OCI-LY3 (cell line): ENCODE results near the gene C6.
"Not testable (repeated sequence)": the region's sequence is repeated elsewhere in the genome, so short reads cannot be mapped to it uniquely, and the experiment has no call there.

Source experiments
- H2AFZ ChIP-seq: fragments of 200-600, 300-600 bp; shearing (Covaris generic); 2 replicates; pipeline ENCODE4 v1.6.0; 2014; ENCODE audit warnings: antibody characterized with exemption, low read depth, low read length
- H3K27ac ChIP-seq: fragments of 200-600, 300-600 bp; sonication (generic); 2 replicates; pipeline ENCODE4 v1.5.1; 2014; ENCODE audit warnings: mild to moderate bottlenecking, low read length, moderate library complexity, mixed read lengths
- H3K27me3 ChIP-seq: fragments of 200-600, 300-600 bp; sonication (generic); 2 replicates; pipeline ENCODE4 v1.6.1; 2014; ENCODE audit warnings: low read depth, low read length, mixed read lengths
- H3K36me3 ChIP-seq: fragments of 200-600, 300-600 bp; sonication (generic); replicated peaks from 2 replicates; pipeline ENCODE3; 2014; ENCODE audit warnings: low read depth, low read length, mixed read lengths
- H3K4me1 ChIP-seq: fragments of 300-600, 200-600 bp; sonication (generic); 2 replicates; pipeline ENCODE4 v1.6.1; 2014; ENCODE audit warnings: low read length, mixed read lengths
- H3K4me2 ChIP-seq: fragments of 200-600, 300-600 bp; sonication (generic); 2 replicates; pipeline ENCODE4 v1.6.1; 2014; ENCODE audit warnings: low read length, mixed read lengths
- H3K4me3 ChIP-seq: fragments of 300-600, 200-600 bp; sonication (generic); 2 replicates; pipeline ENCODE4 v1.5.1; 2014; ENCODE audit warnings: antibody characterized with exemption, mild to moderate bottlenecking, low read length, moderate library complexity
- H3K79me2 ChIP-seq: fragments of 300-600, 200-600 bp; shearing (Covaris generic); 2 replicates; pipeline ENCODE4 v1.6.1; 2014; ENCODE audit warnings: mild to moderate bottlenecking, low read length, mixed read lengths
- H3K9ac ChIP-seq: fragments of 300-600, 200-600 bp; shearing (Covaris generic); 2 replicates; pipeline ENCODE4 v1.6.0; 2014; ENCODE audit warnings: mild to moderate bottlenecking, low read length, moderate library complexity
- H3K9me3 ChIP-seq: fragments of 200-600, 300-600 bp; shearing (Covaris generic); 2 replicates; pipeline ENCODE4 v1.6.1; 2014; ENCODE audit warnings: low read length, mixed read lengths; ENCODE audit not compliant: insufficient read depth
- H4K20me1 ChIP-seq: fragments of 200-600, 300-600 bp; sonication (generic); 2 replicates; pipeline ENCODE4 v1.6.1; 2016; ENCODE audit warnings: low read length, mixed read lengths; ENCODE audit not compliant: insufficient read depth
- EZH2phosphoT487 ChIP-seq: fragments of 200-600 bp; shearing (Covaris generic); IDR thresholded peaks from 2 replicates; pipeline ENCODE4 v1.6.1; 2018; ENCODE audit warnings: antibody characterized with exemption, mixed run types, low read depth
- TF ChIP-seq, protein P1 (sequence below): fragments of 200-600, 300-600 bp; sonication (generic); IDR thresholded peaks from 2 replicates; pipeline ENCODE4 v1.5.1; 2014; ENCODE audit warnings: antibody characterized with exemption, low read length, low read depth

Gene C6

GRCh38 chr5:41212935-41213334 is 397 bp downstream of the C6 start:
- H2AFZ ChIP-seq = no peak overlapping the region
- TF ChIP-seq EZH2phosphoT487 = no peak
- TF ChIP-seq, protein P1, sequence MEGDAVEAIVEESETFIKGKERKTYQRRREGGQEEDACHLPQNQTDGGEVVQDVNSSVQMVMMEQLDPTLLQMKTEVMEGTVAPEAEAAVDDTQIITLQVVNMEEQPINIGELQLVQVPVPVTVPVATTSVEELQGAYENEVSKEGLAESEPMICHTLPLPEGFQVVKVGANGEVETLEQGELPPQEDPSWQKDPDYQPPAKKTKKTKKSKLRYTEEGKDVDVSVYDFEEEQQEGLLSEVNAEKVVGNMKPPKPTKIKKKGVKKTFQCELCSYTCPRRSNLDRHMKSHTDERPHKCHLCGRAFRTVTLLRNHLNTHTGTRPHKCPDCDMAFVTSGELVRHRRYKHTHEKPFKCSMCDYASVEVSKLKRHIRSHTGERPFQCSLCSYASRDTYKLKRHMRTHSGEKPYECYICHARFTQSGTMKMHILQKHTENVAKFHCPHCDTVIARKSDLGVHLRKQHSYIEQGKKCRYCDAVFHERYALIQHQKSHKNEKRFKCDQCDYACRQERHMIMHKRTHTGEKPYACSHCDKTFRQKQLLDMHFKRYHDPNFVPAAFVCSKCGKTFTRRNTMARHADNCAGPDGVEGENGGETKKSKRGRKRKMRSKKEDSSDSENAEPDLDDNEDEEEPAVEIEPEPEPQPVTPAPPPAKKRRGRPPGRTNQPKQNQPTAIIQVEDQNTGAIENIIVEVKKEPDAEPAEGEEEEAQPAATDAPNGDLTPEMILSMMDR = no peak
- H3K9me3 ChIP-seq = no peaks in the 10 kb centered on the region
- no peak overlapping the region for H3K4me2 ChIP-seq
- H3K4me3 ChIP-seq = no peak overlapping the region
- no peaks in the 10 kb centered on the region for H3K27me3 ChIP-seq
- no peaks in the 10 kb centered on the region for H3K79me2 ChIP-seq
- no peaks in the 10 kb centered on the region for H4K20me1 ChIP-seq
- H3K27ac ChIP-seq = no peak overlapping the region
- H3K36me3 ChIP-seq = no peaks in the 10 kb centered on the region
- H3K4me1 ChIP-seq = no peaks in the 10 kb centered on the region
- no peak overlapping the region for H3K9ac ChIP-seq

GRCh38 chr5:41211417-41211816 is 1.9 kb downstream of the C6 start:
- no peaks in the 10 kb centered on the region for H4K20me1 ChIP-seq
- no peaks in the 10 kb centered on the region for H3K27me3 ChIP-seq
- H3K9me3 ChIP-seq = no peaks in the 10 kb centered on the region
- no peak for TF ChIP-seq EZH2phosphoT487
- TF ChIP-seq, protein P1 = no peak
- no peak overlapping the region for H3K4me3 ChIP-seq
- H3K36me3 ChIP-seq = no peaks in the 10 kb centered on the region
- H2AFZ ChIP-seq = no peak overlapping the region
- H3K9ac ChIP-seq = no peak overlapping the region
- H3K27ac ChIP-seq = no peak overlapping the region
- H3K79me2 ChIP-seq = no peaks in the 10 kb centered on the region
- H3K4me1 ChIP-seq = no peaks in the 10 kb centered on the region
- H3K4me2 ChIP-seq = no peak overlapping the region

DNA sequence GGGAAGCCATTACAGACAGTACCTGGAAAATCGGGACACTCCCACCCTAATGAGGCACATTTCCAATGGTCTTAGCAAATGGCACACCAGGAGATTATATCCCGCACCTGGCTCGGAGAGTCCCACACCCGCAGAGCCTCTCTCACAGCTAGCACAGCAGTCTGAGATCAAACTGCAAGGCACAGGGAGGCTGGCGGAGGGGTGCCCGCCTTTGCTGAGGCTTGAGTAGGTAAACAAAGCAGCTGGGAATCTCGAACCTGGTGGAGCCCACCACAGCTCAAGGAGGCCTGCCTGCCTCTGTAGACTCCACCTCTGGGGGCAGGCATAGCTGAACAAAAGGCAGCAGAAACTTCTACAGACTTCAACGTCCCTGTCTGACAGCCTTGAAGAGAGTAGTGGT is 7.9 kb downstream of the C6 start:
- H2AFZ ChIP-seq, H3K4me3 ChIP-seq, H3K36me3 ChIP-seq, H3K27ac ChIP-seq, H3K79me2 ChIP-seq, H3K4me2 ChIP-seq, H3K9me3 ChIP-seq, H3K4me1 ChIP-seq, H3K27me3 ChIP-seq, H4K20me1 ChIP-seq, H3K9ac ChIP-seq: not testable (repeated sequence)

DNA sequence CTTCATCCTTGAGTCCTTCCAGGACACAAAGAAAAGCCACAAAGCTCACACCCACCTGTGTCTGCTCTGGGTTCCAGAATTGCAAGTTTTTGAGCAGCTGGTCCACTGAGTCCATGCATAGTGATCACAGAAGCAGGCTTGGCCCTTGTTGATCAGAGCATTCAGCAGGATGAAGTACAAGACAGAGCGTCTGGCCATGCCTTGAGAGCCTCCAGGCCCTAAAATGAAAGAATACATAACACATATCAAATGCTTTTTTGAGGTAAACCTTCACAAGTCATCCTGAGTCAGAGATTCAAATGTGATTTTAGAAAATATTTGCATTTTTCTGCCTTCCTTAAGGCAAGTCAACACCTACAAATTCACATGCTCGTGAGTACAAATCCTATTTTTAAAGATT is 10.3 kb downstream of the C6 start:
- H3K4me2 ChIP-seq = no peak overlapping the region

More for the DNA sequence above, 10.3 kb downstream of the C6 start:
- H4K20me1 ChIP-seq = no peaks in the 10 kb centered on the region
- H3K27ac ChIP-seq = no peak overlapping the region
- no peaks in the 10 kb centered on the region for H3K4me1 ChIP-seq
- no peaks in the 10 kb centered on the region for H3K79me2 ChIP-seq
- no peak overlapping the region for H3K9ac ChIP-seq
- no peak overlapping the region for H3K4me3 ChIP-seq
- H3K27me3 ChIP-seq = no peaks in the 10 kb centered on the region
- H3K36me3 ChIP-seq = no peaks in the 10 kb centered on the region
- H2AFZ ChIP-seq = no peak overlapping the region
- no peaks in the 10 kb centered on the region for H3K9me3 ChIP-seq
- TF ChIP-seq, protein P1 = no peak
- TF ChIP-seq EZH2phosphoT487 = no peak
